H1 (cell line): ENCODE data around the gene ADGB. TPM values are rescaled to one million over a fixed set of nuclear protein-coding genes. Genes with fewer than 3 reads are reported as not detected.

Experiments
- CTCF ChIA-PET: fragments of 300-600 bp; sonication (Branson Sonifier 250); formaldehyde crosslinking; loops from one replicate; lab custom pipeline; 2021; ENCODE audit not compliant: partially characterized antibody; lab: Charles Lee
- POLR2A ChIA-PET: fragments of 300-600 bp; sonication (Branson Sonifier 250); formaldehyde crosslinking; loops from one replicate; lab custom pipeline; 2021; ENCODE audit warnings: inconsistent platforms; ENCODE audit not compliant: partially characterized antibody; lab: Charles Lee
- DNase-seq, 2 experiments: peaks; one replicate each; pipeline versions ENCODE4 v3.0.0 to v3.0.0-alpha.2; 2010 to 2022; ENCODE audit warnings: low spot score in 2 of 2, low read depth in 1 of 2, mixed read lengths in 1 of 2
- FAIRE-seq: peaks from 2 replicates; lab custom pipeline; 2011; peaks lifted over from hg19 to GRCh38; lab: Jason Lieb, UNC
- H2AFZ ChIP-seq: 2 replicates; pipeline ENCODE4 v1.8.1; 2012; ENCODE audit warnings: low read length, inconsistent platforms
- H2AK5ac ChIP-seq: 2 replicates; pipeline ENCODE4 v1.6.1; 2013; ENCODE audit warnings: low read depth, low read length
- H2BK120ac ChIP-seq: replicated peaks from 2 replicates; pipeline ENCODE3; 2013; ENCODE audit warnings: low read depth, low read length, inconsistent platforms
- H2BK12ac ChIP-seq: 2 replicates; pipeline ENCODE4 v1.6.1; 2013; ENCODE audit warnings: low read depth, low read length
- H2BK15ac ChIP-seq: 2 replicates; pipeline ENCODE4 v1.6.1; 2013; ENCODE audit warnings: low read length
- H2BK20ac ChIP-seq: 2 replicates; pipeline ENCODE4 v1.6.1; 2013; ENCODE audit warnings: low read length
- H2BK5ac ChIP-seq: 2 replicates; pipeline ENCODE4 v1.6.1; 2013; ENCODE audit warnings: low read depth, low read length
- H3K14ac ChIP-seq: 2 replicates; pipeline ENCODE4 v1.6.1; 2013; ENCODE audit warnings: inconsistent platforms; ENCODE audit not compliant: insufficient read length
- H3K18ac ChIP-seq: 2 replicates; pipeline ENCODE4 v1.6.1; 2013; ENCODE audit warnings: low read length; ENCODE audit errors: extremely low read depth
- H3K23ac ChIP-seq: 2 replicates; pipeline ENCODE4 v1.6.1; 2013; ENCODE audit warnings: inconsistent platforms; ENCODE audit not compliant: insufficient read length
- H3K23me2 ChIP-seq: 2 replicates; pipeline ENCODE4 v1.6.1; 2013; ENCODE audit warnings: low read depth, low read length
- H3K27ac ChIP-seq: 2 replicates; pipeline ENCODE4 v1.6.1; 2011; ENCODE audit warnings: low read depth, low read length, inconsistent platforms
- H3K27me3 ChIP-seq, 4 experiments: replicated peaks in 1 of 4; 1 replicate in 1 of 4; 2 replicates in 3 of 4; pipeline versions ENCODE4 v1.6.1 to v1.8.1; 2011 to 2013; ENCODE audit warnings: low read length in 3 of 4, mild to moderate bottlenecking in 3 of 4, inconsistent platforms in 2 of 4, mixed read lengths in 2 of 4, moderate library complexity in 1 of 4; ENCODE audit not compliant: control insufficient read depth in 3 of 4, insufficient read depth in 3 of 4; ENCODE audit errors: extremely low read depth in 1 of 4
- H3K36me3 ChIP-seq, 4 experiments: 2 replicates each; pipeline versions ENCODE4 v1.6.1 to v1.8.1; 2011 to 2013; ENCODE audit warnings: mild to moderate bottlenecking in 4 of 4, low read length in 3 of 4, moderate library complexity in 2 of 4, control low read depth in 1 of 4, inconsistent platforms in 1 of 4; ENCODE audit not compliant: insufficient read depth in 4 of 4, control insufficient read depth in 2 of 4
- H3K4ac ChIP-seq: replicated peaks from 2 replicates; pipeline ENCODE3; 2013; ENCODE audit warnings: low read length, low read depth, mixed read lengths, inconsistent platforms; ENCODE audit not compliant: insufficient read length
- H3K4me1 ChIP-seq, 4 experiments: replicated peaks in 1 of 4; 1 replicate in 1 of 4; 2 replicates in 3 of 4; pipeline versions ENCODE4 v1.6.1 to v1.8.1; 2011 to 2013; ENCODE audit warnings: low read length in 3 of 4, inconsistent platforms in 2 of 4, mixed read lengths in 1 of 4; ENCODE audit not compliant: insufficient read depth in 4 of 4, control insufficient read depth in 3 of 4
- H3K4me2 ChIP-seq, 2 experiments: 2 replicates each; pipeline versions ENCODE4 v1.6.1 to v1.8.1; 2011 to 2013; ENCODE audit warnings: low read depth in 2 of 2, low read length in 2 of 2, control low read depth in 1 of 2, inconsistent platforms in 1 of 2, mild to moderate bottlenecking in 1 of 2; ENCODE audit not compliant: insufficient read depth in 1 of 2
- H3K4me3 ChIP-seq, 4 experiments: fragments of 200-600, 300-600 bp in 1 of 4; sonication (generic), shearing (Covaris generic), sonication (Bioruptor Twin) in 1 of 4; 2 replicates each; pipeline versions ENCODE4 v1.5.1 to v1.8.1; 2011 to 2016; ENCODE audit warnings: low read length in 4 of 4, low read depth in 3 of 4, control low read depth in 2 of 4, inconsistent platforms in 2 of 4, mild to moderate bottlenecking in 2 of 4, mixed read lengths in 1 of 4, moderate library complexity in 1 of 4; ENCODE audit not compliant: insufficient read depth in 2 of 4; ENCODE audit errors: extremely low read depth in 1 of 4
- H3K56ac ChIP-seq: replicated peaks from 2 replicates; pipeline ENCODE3; 2013; ENCODE audit warnings: low read depth, mild to moderate bottlenecking, mixed read lengths, low read length, inconsistent platforms; ENCODE audit not compliant: insufficient read length
- H3K79me1 ChIP-seq: 2 replicates; pipeline ENCODE4 v1.6.1; 2013; ENCODE audit warnings: low read depth, low read length, control low read depth
- H3K79me2 ChIP-seq, 2 experiments: 2 replicates each; pipeline versions ENCODE4 v1.6.1 to v1.8.1; 2012 to 2013; ENCODE audit warnings: low read length in 2 of 2, mild to moderate bottlenecking in 2 of 2, inconsistent platforms in 1 of 2; ENCODE audit not compliant: insufficient read depth in 2 of 2, control insufficient read depth in 1 of 2
- H3K9ac ChIP-seq, 4 experiments: replicated peaks in 1 of 4; 1 replicate in 1 of 4; 2 replicates in 3 of 4; pipeline versions ENCODE4 v1.6.1 to v1.8.1; 2011 to 2013; ENCODE audit warnings: low read depth in 3 of 4, low read length in 3 of 4, control low read depth in 2 of 4, mild to moderate bottlenecking in 2 of 4, moderate library complexity in 2 of 4, inconsistent platforms in 1 of 4; ENCODE audit errors: extremely low read depth in 1 of 4
- H3K9me3 ChIP-seq, 2 experiments: 2 replicates each; pipeline versions ENCODE4 v1.6.1 to v1.8.1; 2012 to 2013; ENCODE audit warnings: mild to moderate bottlenecking in 2 of 2, moderate library complexity in 2 of 2, control low read depth in 1 of 2, inconsistent platforms in 1 of 2, low read depth in 1 of 2, low read length in 1 of 2, mixed read lengths in 1 of 2; ENCODE audit not compliant: insufficient read depth in 2 of 2
- H4K20me1 ChIP-seq, 2 experiments: replicated peaks in 1 of 2; 2 replicates each; pipeline versions ENCODE3 to v1.8.1; 2011 to 2013; ENCODE audit warnings: inconsistent platforms in 2 of 2, low read length in 2 of 2, mild to moderate bottlenecking in 1 of 2; ENCODE audit not compliant: insufficient read depth in 2 of 2, control insufficient read depth in 1 of 2
- H4K5ac ChIP-seq: 2 replicates; pipeline ENCODE4 v1.6.1; 2013; ENCODE audit warnings: low read length, low read depth, mixed read lengths, inconsistent platforms; ENCODE audit not compliant: insufficient read length
- H4K8ac ChIP-seq: 2 replicates; pipeline ENCODE4 v1.8.0; 2013; ENCODE audit warnings: mild to moderate bottlenecking, moderate library complexity, low read length, inconsistent platforms; ENCODE audit not compliant: insufficient read depth; ENCODE audit errors: extremely low read depth
- H4K91ac ChIP-seq: replicated peaks from 2 replicates; pipeline ENCODE3; 2013; ENCODE audit warnings: low read length, mixed read lengths, inconsistent platforms; ENCODE audit not compliant: insufficient read length
- EGR1 ChIP-seq: IDR thresholded peaks from 2 replicates; pipeline ENCODE4 v1.6.1; 2011; ENCODE audit warnings: low read depth, low read length, borderline replicate concordance
- MAFK ChIP-seq: IDR thresholded peaks from 2 replicates; pipeline ENCODE4 v1.6.1; 2012; ENCODE audit warnings: low read depth, mild to moderate bottlenecking, improper control_type of control experiment, low read length
- PHF8 ChIP-seq: fragments of 200-600 bp; sonication (generic); conservative IDR thresholded peaks from 2 replicates; pipeline ENCODE4 v1.7.1; 2012; ENCODE audit warnings: low read depth, mild to moderate bottlenecking, inconsistent platforms, low read length, moderate library complexity
- RFX5 ChIP-seq: IDR thresholded peaks from 2 replicates; pipeline ENCODE4 v1.6.1; 2011; ENCODE audit warnings: low read depth, low read length, improper control_type of control experiment, borderline replicate concordance
- SIRT6 ChIP-seq: IDR thresholded peaks from one replicate; pipeline ENCODE4 v1.7.1; 2012; ENCODE audit warnings: low read length, inconsistent platforms
- SP1 ChIP-seq: IDR thresholded peaks from 2 replicates; pipeline ENCODE4 v1.6.1; 2011; ENCODE audit warnings: low read depth, low read length
- WGBS, 2 experiments: shearing (Covaris generic) in 1 of 2; methylation state at CpG; one replicate each; pipeline versions ENCODE4 v1.1.6 to v1.1.7; 2013 to 2015; ENCODE audit warnings: low lambda C conversion rate in 2 of 2, mixed read lengths in 2 of 2, inconsistent platforms in 1 of 2, low coverage in 1 of 2, missing lambda C conversion rate in 1 of 2; ENCODE audit not compliant: insufficient replicate concordance in 2 of 2, insufficient coverage in 1 of 2, insufficient read length in 1 of 2; ENCODE audit errors: extremely low coverage in 1 of 2, missing lambda C conversion rate in 1 of 2; 5-methylcytosine and 5-hydroxymethylcytosine counted together
- polyA plus RNA-seq, 7 experiments: library from polyadenylated mRNA; depleted of rRNA in 3 of 7; stranded (reverse) in 5 of 7; unstranded in 2 of 7; fragments of >200 nt in 5 of 7; fragments of 200-250 nt in 2 of 7; gene quantifications; 1 replicate in 5 of 7; 2 replicates in 1 of 7; 4 replicates in 1 of 7; pipeline versions ENCODE4 v1.2.1 to v1.2.3, GENCODE V29; 2011 to 2013; ENCODE audit warnings: missing spikeins in 2 of 7, mixed read lengths in 2 of 7
- total RNA-seq: library from RNA; stranded (reverse); fragmentation: NEBNext Ultra II Directional; extraction: Animal tissue kit (Norgen Biotek cat#: 25700); gene quantifications from 2 replicates; pipeline ENCODE4 v1.2.1, GENCODE V29; 2021
- TF ChIP-seq, protein P1 (sequence below): IDR thresholded peaks from 2 replicates; pipeline ENCODE4 v1.6.1; 2011; ENCODE audit warnings: low read depth, mild to moderate bottlenecking, low read length; ENCODE audit not compliant: insufficient read depth

Gene ADGB
- total and polyA plus RNA-seq, 2 of the 8 experiments (the other 6 are each of a cell fraction or from before 2014, with no cell fraction given), result not detected

DNA sequence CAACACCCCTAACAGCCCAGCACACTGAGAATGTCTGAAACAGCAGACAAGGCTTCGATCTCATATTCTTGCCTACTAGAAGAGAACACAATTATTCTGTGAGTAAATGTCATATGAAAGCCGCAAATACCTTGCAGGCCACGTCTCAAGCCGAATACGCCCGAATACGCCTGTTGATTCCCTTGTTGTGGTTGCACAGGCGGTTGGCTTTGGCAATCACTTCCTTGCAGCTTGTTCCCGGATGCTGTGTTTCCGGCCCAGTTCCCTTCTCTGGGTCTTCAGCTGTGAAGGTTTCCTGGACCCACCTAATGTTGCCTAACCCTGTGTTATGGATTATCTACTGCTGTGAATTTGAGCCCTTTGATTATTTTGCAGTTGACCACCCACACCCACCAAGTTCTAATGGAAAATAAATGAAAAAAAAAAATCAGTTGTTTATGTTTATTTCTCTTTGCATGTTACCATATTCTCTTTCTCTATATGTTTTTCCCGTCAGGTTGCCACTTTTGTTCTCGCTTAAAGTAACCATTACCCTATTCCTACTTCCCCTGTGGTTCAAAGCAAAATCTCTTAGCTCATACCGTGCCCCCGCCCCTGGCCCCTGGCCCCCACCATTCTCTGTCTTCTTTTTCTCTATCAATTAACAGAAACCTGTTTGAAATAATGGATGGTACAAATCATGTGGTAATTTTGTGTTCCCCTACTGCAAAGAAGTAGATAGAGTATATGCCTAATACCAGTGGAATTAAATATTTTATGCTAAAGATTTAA, 172.4 kb downstream of the ADGB start:
- CTCF ChIA-PET, result no interaction called here
- FAIRE-seq, result no peak
- 84% methylated on average over 14 of the region's 14 CpGs; no CpG with 5 or more reads in 1 of the 2 experiments for WGBS, 2 experiments

More for the DNA sequence above, 172.4 kb downstream of the ADGB start:
- no peaks in the 10 kb centered on the region for H4K20me1 ChIP-seq
- no peak overlapping the region for H3K9ac ChIP-seq
- no peaks in the 10 kb centered on the region for H3K79me1 ChIP-seq
- H4K91ac ChIP-seq, result no peak overlapping the region
- H3K4me3 ChIP-seq, result no peak overlapping the region
- H3K23me2 ChIP-seq, result no peaks in the 10 kb centered on the region
- H3K27ac ChIP-seq, result no peak overlapping the region
- H2BK120ac ChIP-seq, result no peak overlapping the region
- no peak overlapping the region for H4K5ac ChIP-seq
- no peak for DNase-seq
- H3K4ac ChIP-seq, result no peak overlapping the region
- H3K4me2 ChIP-seq, result no peak overlapping the region
- no peaks in the 10 kb centered on the region for H3K36me3 ChIP-seq
- H3K27me3 ChIP-seq, result no peaks in the 10 kb centered on the region
- POLR2A ChIA-PET, result no interaction called here
- no peaks in the 10 kb centered on the region for H3K79me2 ChIP-seq
- H3K14ac ChIP-seq, result no peak overlapping the region
- no peak overlapping the region for H3K18ac ChIP-seq
- no peaks in the 10 kb centered on the region for H3K4me1 ChIP-seq
- no peak overlapping the region for H3K23ac ChIP-seq
- H2BK5ac ChIP-seq, result no peak overlapping the region; the same call in 1 of the 2 replicates
- H4K8ac ChIP-seq, result no peak overlapping the region
- no peak overlapping the region for H2BK12ac ChIP-seq
- no peak overlapping the region for H3K56ac ChIP-seq
- H2BK15ac ChIP-seq, result no peak overlapping the region
- no peak overlapping the region for H2AK5ac ChIP-seq
- TF ChIP-seq MAFK, result no peak
- no peak for TF ChIP-seq SP1
- TF ChIP-seq, protein P1, sequence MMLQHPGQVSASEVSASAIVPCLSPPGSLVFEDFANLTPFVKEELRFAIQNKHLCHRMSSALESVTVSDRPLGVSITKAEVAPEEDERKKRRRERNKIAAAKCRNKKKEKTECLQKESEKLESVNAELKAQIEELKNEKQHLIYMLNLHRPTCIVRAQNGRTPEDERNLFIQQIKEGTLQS, result no peak
- no peak for TF ChIP-seq EGR1
- TF ChIP-seq RFX5, result no peak
- no peak for TF ChIP-seq PHF8
- no peak for TF ChIP-seq SIRT6
- TF ChIP-seq, all 59 proteins: peak for 0
- no peak overlapping the region for H2AFZ ChIP-seq
- no peaks in the 10 kb centered on the region for H3K9me3 ChIP-seq
- H2BK20ac ChIP-seq, result no peak overlapping the region
